ENCODE measurements around the gene TAF10.

The TAF10 gene

GRCh38 chr11:6622261-6623171 lies 10.5 kb upstream of the TAF10 start:
- no peak overlapping the region for H3K27ac ChIP-seq (ENCODE audit: low read depth, low read length)
- no peaks in the 10 kb centered on the region for H3K36me3 ChIP-seq (ENCODE audit: insufficient read depth, low read length)
- H3K27me3 ChIP-seq (ENCODE audit: insufficient read depth, low read length): no peaks in the 10 kb centered on the region
- H3K4me3 ChIP-seq (ENCODE audit: low read depth, low read length): no peak overlapping the region
- H3K79me2 ChIP-seq (ENCODE audit: control insufficient read depth, insufficient read depth, low read length, unreplicated experiment): peaks cover 14% of the 10 kb centered on the region
- no peak overlapping the region for H2AFZ ChIP-seq (ENCODE audit: low read length, unreplicated experiment)
- H3K4me1 ChIP-seq (ENCODE audit: control insufficient read depth, insufficient read depth, low read length, unreplicated experiment): peaks cover 12% of the 10 kb centered on the region

- no peaks in the 10 kb centered on the region for H3K27me3 ChIP-seq (ENCODE audit: insufficient read depth, low read length)
- peaks cover 22% of the 10 kb centered on the region for H3K79me2 ChIP-seq (ENCODE audit: control insufficient read depth, insufficient read depth, low read length, unreplicated experiment)
- no peak overlapping the region for H3K27ac ChIP-seq (ENCODE audit: low read depth, low read length)
- peaks cover 20% of the 10 kb centered on the region for H3K4me1 ChIP-seq (ENCODE audit: control insufficient read depth, insufficient read depth, low read length, unreplicated experiment)
- H2AFZ ChIP-seq (ENCODE audit: low read length, unreplicated experiment): no peak overlapping the region
- no peaks in the 10 kb centered on the region for H3K36me3 ChIP-seq (ENCODE audit: insufficient read depth, low read length)
- H3K4me3 ChIP-seq (ENCODE audit: low read depth, low read length): no peak overlapping the region
Measured at GRCh38 chr11:6621711-6622211, 9.7 kb upstream of the TAF10 start.

- peaks cover 25% of the 10 kb centered on the region for H3K79me2 ChIP-seq (ENCODE audit: control insufficient read depth, insufficient read depth, low read length, unreplicated experiment)
- H3K4me1 ChIP-seq (ENCODE audit: control insufficient read depth, insufficient read depth, low read length, unreplicated experiment): peaks cover 27% of the 10 kb centered on the region
- H3K27me3 ChIP-seq (ENCODE audit: insufficient read depth, low read length): no peaks in the 10 kb centered on the region
- no peak overlapping the region for H2AFZ ChIP-seq (ENCODE audit: low read length, unreplicated experiment)
- H3K4me3 ChIP-seq (ENCODE audit: low read depth, low read length): no peak overlapping the region
- H3K36me3 ChIP-seq (ENCODE audit: insufficient read depth, low read length): peaks cover 5% of the 10 kb centered on the region; the same call in 1 of the 2 replicates
- H3K27ac ChIP-seq (ENCODE audit: low read depth, low read length): no peak overlapping the region
Measured at GRCh38 chr11:6620636-6621035, 8.6 kb upstream of the TAF10 start.

DNA sequence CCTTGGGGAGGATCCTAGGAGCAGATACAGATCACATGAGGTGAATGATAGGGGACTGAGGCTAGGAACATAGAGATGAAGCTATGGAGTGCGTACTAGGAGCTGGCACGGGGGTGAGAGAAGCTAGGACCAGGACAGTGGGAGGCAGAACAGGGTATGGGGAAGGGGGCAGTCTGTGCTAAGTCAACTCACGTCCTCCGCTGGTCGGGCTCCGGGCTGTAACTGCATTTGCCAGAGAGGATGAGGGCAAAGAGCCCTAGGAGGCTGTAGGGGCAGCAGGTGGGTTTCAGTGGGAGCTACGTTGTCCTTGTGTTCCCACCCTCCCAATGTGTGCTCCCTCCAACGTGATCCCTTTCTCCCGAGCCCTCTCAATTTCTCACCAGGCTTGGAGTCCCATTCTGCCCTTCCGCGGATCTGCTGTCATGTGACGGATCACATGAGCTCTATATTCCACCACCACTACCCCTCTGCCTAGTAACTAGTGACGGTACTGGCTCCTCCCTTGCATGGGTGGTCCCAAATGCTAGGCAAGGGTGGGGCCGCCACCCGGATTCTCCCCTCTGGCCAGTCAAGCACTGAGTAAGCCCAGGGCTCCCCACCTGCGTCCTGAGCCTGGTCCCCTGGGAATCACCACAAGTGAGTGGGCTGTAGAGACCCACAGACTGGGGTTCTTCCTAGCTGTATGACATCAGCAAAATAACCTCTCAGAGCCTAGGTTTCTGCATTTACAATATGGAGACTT lies 7.2 kb upstream of the TAF10 start, which contains the start of gene TPP1:
Gene TPP1 (minus strand): TSS at position 419 of the 742 bp plus-strand sequence. CDS start 22 bp downstream, at position 397.
- Histone ChIP-seq H3K27ac (ENCODE audit: low read depth, low read length) (peak within 1 kb of the TSS; percentile 62), H2AFZ (ENCODE audit: low read length, unreplicated experiment) (peak within 1 kb of the TSS; percentile 71), H3K4me3 (ENCODE audit: low read depth, low read length) (peak within 1 kb of the TSS; percentile 88), H3K27me3 (ENCODE audit: insufficient read depth, low read length) (no peaks in the 10 kb centered on the region), H3K79me2 (ENCODE audit: control insufficient read depth, insufficient read depth, low read length, unreplicated experiment) (peaks cover 25% of the 10 kb centered on the region), H3K4me1 (ENCODE audit: control insufficient read depth, insufficient read depth, low read length, unreplicated experiment) (peaks cover 27% of the 10 kb centered on the region), H3K36me3 (ENCODE audit: insufficient read depth, low read length) (peaks cover 13% of the 10 kb centered on the region; the same call in 1 of the 2 replicates)

DNA sequence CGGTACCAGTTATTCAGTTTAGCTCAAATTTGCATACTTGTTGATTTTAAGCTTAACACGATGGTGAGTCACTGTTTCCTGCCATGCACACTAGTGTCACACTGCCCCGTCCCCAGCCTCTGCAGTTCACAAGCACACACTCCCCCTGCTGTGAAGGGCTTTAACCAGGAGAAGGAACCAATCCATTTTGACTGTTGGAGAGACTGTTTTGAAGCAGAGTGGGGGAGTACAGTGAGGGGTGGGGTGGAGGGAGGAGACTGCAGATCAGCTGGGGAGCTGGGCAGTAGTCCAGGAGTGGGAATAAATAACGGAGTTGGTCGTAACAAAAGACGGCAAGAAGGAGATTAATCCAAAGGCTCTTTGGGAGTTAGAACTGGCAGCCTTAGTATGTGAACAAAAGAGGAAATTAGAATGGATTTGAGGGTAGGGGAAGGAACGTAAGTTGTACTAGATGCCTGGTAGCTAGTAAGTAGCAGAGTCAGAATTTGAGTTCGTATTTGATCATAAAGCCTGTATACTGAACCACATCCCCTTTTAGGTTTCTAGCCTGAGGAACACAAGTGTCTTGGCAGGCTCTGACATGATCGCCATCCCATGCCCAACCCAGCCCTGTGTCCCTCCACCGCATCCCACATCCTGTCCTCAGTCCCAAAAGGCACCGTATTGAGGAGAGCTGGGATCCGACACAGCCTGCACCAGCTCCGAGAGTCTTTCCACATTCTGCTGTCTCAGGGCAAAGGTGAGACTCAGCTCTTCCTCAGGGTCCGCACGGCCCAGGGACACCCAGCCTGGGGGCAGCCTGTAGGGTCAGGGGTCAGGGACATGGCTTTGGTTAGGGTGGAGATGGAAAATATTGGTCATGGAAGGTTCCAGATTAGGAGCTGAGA lies 6.3 kb upstream of the TAF10 start:
- H3K27ac ChIP-seq (ENCODE audit: low read depth, low read length): peak overlapping the region; percentile 62
- H3K79me2 ChIP-seq (ENCODE audit: control insufficient read depth, insufficient read depth, low read length, unreplicated experiment): peaks cover 25% of the 10 kb centered on the region
- H2AFZ ChIP-seq (ENCODE audit: low read length, unreplicated experiment): no peak overlapping the region
- H3K4me3 ChIP-seq (ENCODE audit: low read depth, low read length): peak overlapping the region; percentile 88
- no peaks in the 10 kb centered on the region for H3K27me3 ChIP-seq (ENCODE audit: insufficient read depth, low read length)
- H3K4me1 ChIP-seq (ENCODE audit: control insufficient read depth, insufficient read depth, low read length, unreplicated experiment): peaks cover 28% of the 10 kb centered on the region
- peaks cover 20% of the 10 kb centered on the region; the same call in 1 of the 2 replicates for H3K36me3 ChIP-seq (ENCODE audit: insufficient read depth, low read length)

DNA sequence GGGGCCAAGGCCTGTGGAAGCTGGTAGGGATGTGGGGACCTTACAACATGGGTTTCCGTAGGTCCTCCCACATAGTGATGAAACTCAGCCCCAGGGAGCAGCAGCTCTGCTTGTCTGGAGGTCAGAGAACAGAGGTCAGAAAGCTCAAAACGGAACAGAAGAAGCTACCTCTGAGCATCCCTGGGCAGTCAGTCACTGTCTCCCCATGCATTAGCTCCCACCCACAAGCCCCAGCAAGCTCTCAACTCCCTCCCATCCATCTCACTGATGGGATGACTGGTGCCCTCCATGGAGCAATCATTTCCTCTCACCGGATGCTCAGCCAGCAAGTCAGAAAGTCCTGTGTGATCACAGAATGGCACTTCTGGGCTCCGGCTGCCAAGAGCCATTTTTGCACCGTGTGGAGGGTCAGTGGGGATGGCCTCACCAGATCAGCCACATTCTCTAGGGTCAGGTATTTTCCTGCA lies 5.3 kb upstream of the TAF10 start:
- peaks cover 20% of the 10 kb centered on the region; the same call in 1 of the 2 replicates for H3K36me3 ChIP-seq (ENCODE audit: insufficient read depth, low read length)
- peak overlapping the region; percentile 88 for H3K4me3 ChIP-seq (ENCODE audit: low read depth, low read length)
- peaks cover 27% of the 10 kb centered on the region for H3K79me2 ChIP-seq (ENCODE audit: control insufficient read depth, insufficient read depth, low read length, unreplicated experiment)
- H3K27me3 ChIP-seq (ENCODE audit: insufficient read depth, low read length): no peaks in the 10 kb centered on the region
- H3K27ac ChIP-seq (ENCODE audit: low read depth, low read length): peak overlapping the region; percentile 62
- H3K4me1 ChIP-seq (ENCODE audit: control insufficient read depth, insufficient read depth, low read length, unreplicated experiment): peaks cover 38% of the 10 kb centered on the region
- H2AFZ ChIP-seq (ENCODE audit: low read length, unreplicated experiment): no peak overlapping the region

DNA sequence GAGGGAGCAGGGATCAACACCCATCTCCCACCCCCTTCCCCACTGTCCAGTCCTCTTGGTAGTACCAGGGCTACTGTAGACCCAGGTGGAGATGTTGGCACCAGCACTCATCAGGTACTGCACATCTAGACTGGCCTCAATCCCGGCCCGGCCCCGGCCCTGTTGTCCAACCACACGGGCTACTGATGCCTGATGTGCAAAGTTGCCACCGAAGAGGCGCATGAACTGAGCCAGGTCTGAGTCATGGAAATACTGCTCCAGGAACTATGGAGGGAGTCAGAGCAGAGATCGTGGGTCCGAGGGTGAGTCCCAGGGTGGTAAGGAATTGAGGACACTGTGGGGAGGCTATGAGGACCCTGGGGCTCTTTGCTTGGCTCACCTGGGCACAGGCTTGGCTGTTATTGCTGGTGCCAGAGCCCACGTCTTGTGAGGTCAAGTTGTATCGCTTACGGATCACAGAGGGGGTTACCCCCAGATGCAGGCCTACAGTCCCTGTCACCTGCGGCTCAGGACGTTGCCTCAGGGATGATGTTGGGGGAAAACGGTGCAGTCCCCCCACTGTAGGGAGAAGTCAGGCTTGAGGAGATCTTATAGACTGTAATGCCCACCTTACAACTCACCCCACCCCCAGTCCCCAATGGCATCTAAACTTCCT lies 4.7 kb upstream of the TAF10 start:
- Histone ChIP-seq H3K27me3 (ENCODE audit: insufficient read depth, low read length) (no peaks in the 10 kb centered on the region), H3K79me2 (ENCODE audit: control insufficient read depth, insufficient read depth, low read length, unreplicated experiment) (peaks cover 27% of the 10 kb centered on the region), H2AFZ (ENCODE audit: low read length, unreplicated experiment) (no peak overlapping the region), H3K4me3 (ENCODE audit: low read depth, low read length) (peak overlapping the region; percentile 88; the same call in 1 of the 2 replicates), H3K27ac (ENCODE audit: low read depth, low read length) (peak overlapping the region; percentile 28), H3K36me3 (ENCODE audit: insufficient read depth, low read length) (peaks cover 20% of the 10 kb centered on the region; the same call in 1 of the 2 replicates), H3K4me1 (ENCODE audit: control insufficient read depth, insufficient read depth, low read length, unreplicated experiment) (peaks cover 38% of the 10 kb centered on the region)

- Histone ChIP-seq H3K27me3 (ENCODE audit: insufficient read depth, low read length) (no peaks in the 10 kb centered on the region), H3K36me3 (ENCODE audit: insufficient read depth, low read length) (peaks cover 20% of the 10 kb centered on the region; the same call in 1 of the 2 replicates), H3K4me1 (ENCODE audit: control insufficient read depth, insufficient read depth, low read length, unreplicated experiment) (peaks cover 40% of the 10 kb centered on the region), H3K4me3 (ENCODE audit: low read depth, low read length) (no peak overlapping the region), H3K79me2 (ENCODE audit: control insufficient read depth, insufficient read depth, low read length, unreplicated experiment) (peaks cover 33% of the 10 kb centered on the region), H2AFZ (ENCODE audit: low read length, unreplicated experiment) (no peak overlapping the region), H3K27ac (ENCODE audit: low read depth, low read length) (peak overlapping the region; percentile 28; the same call in 1 of the 2 replicates)
Measured at GRCh38 chr11:6615882-6616585, 4.0 kb upstream of the TAF10 start.

GRCh38 chr11:6615046-6615445 lies 3.0 kb upstream of the TAF10 start:
- H3K36me3 ChIP-seq (ENCODE audit: insufficient read depth, low read length): peaks cover 24% of the 10 kb centered on the region; the same call in 1 of the 2 replicates
- H3K4me1 ChIP-seq (ENCODE audit: control insufficient read depth, insufficient read depth, low read length, unreplicated experiment): peaks cover 46% of the 10 kb centered on the region
- H3K27ac ChIP-seq (ENCODE audit: low read depth, low read length): no peak overlapping the region
- no peak overlapping the region for H2AFZ ChIP-seq (ENCODE audit: low read length, unreplicated experiment)
- peaks cover 41% of the 10 kb centered on the region for H3K79me2 ChIP-seq (ENCODE audit: control insufficient read depth, insufficient read depth, low read length, unreplicated experiment)
- no peak overlapping the region for H3K4me3 ChIP-seq (ENCODE audit: low read depth, low read length)
- no peaks in the 10 kb centered on the region for H3K27me3 ChIP-seq (ENCODE audit: insufficient read depth, low read length)
